ENCODE data around the gene PACC1.
"Not testable (repeated sequence)": the region's sequence is repeated elsewhere in the genome, so short reads cannot be mapped to it uniquely, and the experiment has no call there.

The PACC1 gene

DNA sequence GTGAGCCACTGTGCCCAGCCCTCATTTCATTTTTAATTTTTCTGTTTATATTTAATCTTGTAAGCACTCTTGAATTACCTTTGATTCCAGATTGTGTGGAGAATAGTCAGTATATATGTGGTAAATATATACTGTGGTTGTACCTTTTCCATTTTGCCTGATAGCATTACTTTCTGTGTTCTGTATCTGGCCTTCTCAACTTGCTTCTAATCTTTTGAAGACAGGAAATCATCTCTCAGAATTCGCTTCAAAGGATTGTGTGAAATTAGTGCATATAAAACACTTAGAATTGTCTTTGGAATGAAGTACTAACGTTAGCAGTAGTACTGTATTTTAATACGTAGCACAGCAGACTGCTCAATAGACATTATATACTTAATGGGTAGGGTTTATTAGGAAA lies 91.6 kb downstream of the PACC1 start:
- DNase-seq, result no peak

DNA sequence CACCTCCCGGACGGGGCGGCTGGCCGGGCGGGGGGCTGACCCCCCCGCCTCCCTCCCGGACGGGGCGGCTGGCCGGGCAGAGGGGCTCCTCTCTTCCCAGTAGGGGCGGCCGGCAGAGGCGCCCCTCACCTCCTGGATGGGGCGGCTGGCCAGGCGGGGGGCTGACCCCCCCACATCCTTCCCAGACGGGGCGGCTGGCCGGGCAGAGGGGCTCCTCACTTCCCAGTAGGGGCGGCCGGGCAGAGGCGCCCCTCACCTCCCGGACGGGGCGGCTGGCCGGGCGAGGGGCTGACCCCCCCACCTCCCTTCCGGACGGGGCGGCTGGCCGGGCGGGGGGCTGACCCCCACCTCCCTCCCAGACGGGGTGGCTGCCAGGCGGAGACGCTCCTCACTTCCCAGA lies 93.7 kb downstream of the PACC1 start:
- DNase-seq, result not testable (repeated sequence)

DNA sequence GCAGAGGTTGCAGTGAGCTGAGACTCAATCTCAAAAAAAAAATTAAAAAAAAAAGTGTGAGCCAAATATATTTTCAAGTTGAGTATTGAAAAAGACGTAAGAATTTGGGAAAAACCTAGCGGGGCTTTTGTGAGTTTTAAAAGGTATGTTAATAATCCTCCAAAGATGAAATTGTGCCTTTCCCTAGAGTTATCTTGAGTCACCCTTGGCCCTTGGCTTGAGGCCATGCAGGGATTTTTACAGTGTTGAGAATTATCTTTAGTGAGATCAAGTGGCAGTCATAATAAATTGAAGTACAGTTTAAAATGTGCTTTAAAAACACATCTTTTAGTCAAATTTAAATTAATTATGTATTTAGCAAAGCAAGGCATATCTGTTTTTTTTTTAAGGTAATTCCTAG lies 96.8 kb downstream of the PACC1 start:
- no peak for DNase-seq

DNA sequence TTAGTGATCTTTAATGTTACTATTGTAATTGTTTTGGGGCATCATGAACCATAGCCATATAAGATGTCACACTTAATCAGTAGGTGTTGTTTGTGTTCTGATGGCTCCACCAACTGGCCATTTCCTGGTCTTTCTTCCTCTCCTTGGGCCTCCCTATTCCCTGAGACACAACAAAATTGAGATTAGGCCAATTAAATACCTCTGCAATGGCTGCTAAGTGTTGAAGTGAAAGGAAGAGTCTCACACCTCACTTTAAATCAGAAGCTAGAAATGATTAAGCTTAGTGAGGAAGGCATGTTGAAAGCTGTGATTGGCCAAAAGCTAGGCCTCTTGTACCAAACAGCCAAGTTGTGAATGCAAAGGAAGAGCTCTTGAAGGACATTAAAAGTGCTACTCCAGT lies 98.8 kb downstream of the PACC1 start:
- DNase-seq, result no peak

DNA sequence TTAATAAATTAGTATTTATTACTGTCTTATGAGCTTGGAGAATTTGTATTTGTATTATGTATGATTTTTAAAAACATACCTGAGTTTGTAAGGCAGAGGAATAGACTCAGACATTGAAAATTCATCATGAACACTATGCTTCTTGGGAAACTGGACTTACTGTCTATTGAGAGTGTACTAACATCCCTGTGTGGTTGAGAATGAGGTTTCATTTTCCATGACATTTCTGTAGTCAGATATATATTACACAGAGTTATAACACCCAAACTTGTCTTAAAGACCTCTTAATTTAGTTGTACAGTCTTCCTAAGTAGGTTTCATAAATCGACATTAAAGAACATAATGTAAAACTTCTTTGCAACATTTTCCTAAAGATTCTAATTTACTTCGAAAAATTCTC lies 99.5 kb downstream of the PACC1 start:
- DNase-seq, result no peak

Data from cerebellar nuclear complex (tissue), 1 donor.